Measurements from ENCODE around the gene CAPN10.

- no peak for TF ChIP-seq MAX (IDR thresholded peaks at IDR 0.05)
- TF ChIP-seq REST (IDR thresholded peaks at IDR 0.05), result no peak
- TF ChIP-seq CTCF (IDR thresholded peaks at IDR 0.05), result no peak
- no peak for TF ChIP-seq SMC3 (IDR thresholded peaks at IDR 0.05)
Measured at GRCh38 chr2:240638512-240639160, 52.1 kb downstream of the CAPN10 start.
